NCI-H748 (cell line): ENCODE measurements around the gene TNIP1.

ENCODE experiments used
- DNase-seq: peaks from one replicate; lab custom pipeline; 2025; ENCODE audit not compliant: unreplicated experiment; lab: John Stamatoyannopoulos, UW

Gene TNIP1

DNA sequence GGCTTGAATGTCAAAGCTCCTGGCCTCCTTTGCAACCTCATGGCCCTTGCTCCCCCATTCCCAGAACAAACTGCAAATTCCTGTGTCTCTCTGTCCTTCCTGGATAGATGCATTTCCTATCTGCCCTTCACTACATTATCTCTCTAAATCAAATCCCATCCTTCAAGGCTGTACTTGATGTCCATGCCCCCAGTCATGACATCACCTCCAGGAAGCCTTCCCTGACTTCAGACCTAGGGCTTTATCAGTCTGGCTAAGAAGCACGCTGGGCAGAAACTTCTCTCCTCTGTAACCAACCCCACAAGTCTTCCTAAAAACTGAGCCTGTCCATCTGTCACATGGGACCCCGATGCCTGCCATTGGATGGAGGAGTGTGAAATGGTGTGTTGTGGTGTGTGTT lies 25.7 kb upstream of the TNIP1 start:
- no peak for DNase-seq

DNA sequence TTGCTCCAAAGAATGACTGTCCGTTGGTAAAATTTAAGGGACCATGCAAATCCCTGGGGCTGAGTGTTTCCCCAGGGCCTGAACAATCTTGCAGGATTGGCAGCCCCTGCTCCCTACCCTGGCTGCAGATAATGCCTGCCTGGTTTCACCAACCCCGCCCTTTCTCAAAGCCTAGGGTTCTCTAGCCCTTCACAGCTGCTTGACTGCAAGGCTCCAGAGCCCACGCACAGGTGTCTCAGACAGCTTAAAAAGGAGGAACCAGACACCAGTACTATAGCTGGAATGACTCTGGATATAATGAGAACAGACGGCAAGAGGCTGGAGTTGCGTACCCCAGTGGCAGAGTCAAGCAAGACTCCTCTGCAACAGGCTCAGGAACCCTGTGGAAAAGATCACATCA lies 25.2 kb upstream of the TNIP1 start:
- peak; percentile 11 for DNase-seq

DNA sequence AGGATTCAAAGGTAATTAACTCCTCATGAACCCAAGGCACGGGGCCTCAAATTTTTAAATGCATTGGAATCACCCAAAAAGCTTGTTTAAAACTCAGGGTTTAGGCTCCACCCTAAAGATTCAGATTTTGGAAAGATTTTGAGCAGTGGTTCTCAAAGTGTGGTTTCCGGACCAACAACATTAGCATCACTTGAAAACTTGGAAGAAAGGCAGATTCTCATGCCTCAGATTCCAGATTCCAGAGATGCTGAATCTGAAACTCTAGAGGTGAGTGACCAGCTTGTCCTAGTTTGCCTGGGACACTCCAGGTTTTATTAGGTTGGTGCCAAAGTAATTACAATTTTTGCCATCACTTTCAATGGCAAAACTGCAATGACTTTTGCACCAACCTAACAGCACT lies 24.7 kb upstream of the TNIP1 start:
- DNase-seq, result no peak

DNA sequence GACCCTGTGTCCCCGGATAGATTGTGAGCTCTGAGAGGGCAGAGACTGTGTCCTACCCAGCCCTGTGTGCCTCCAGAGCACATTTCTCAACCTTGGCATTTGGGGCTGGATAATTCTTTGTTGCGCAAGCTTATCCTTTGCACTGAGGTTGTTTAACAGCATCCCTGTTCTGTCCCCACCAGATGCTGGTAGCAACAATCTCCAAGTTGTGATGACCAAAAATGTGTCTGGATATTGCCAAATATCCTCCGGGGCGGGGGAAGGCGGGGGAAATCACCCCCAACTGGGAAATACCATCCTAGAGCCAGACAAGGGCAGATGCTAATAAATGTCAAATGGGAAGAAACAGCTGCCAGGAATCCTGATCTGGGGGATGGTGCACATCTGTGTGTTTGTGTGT lies 24.0 kb upstream of the TNIP1 start:
- no peak for DNase-seq

DNA sequence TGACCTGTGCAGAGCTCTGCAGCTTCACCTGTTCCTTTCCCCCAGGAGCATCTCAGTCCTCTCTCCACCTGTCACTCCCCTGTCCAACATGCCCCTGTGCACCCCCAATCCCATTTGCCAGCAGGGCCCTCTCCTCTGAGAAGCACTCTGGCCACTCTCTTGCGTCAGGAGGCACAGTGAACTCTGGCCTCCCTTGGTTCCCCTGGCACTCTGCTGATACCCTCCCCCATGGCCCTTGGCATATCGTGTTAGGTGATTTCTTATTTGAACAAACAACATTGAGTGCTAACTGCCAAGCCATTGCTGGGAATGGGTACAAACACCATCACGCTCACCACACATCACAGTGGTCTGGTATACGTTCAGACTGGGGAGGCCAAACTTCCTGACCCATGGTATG lies 20.9 kb upstream of the TNIP1 start:
- DNase-seq, result no peak

DNA sequence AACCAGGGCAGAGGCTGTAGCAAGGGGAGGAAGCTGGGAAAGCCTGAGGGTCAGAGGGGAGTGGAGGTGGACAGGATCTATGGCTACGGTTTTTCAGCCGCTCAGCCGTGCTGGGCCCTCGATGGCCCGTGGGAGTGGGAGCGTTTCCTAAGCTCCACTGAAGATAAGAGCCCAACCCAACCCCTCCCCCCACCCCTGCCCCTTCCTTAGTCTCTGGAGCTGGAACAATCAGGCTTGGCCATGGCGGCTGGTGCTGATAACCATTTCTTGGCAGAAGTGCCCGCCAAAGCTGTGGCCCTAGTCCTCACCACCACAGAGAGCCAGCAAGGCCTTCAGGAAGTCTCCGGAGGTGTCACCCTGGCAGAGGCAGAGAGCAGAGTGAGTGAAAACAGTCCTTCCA lies 20.3 kb upstream of the TNIP1 start:
- DNase-seq, result no peak

DNA sequence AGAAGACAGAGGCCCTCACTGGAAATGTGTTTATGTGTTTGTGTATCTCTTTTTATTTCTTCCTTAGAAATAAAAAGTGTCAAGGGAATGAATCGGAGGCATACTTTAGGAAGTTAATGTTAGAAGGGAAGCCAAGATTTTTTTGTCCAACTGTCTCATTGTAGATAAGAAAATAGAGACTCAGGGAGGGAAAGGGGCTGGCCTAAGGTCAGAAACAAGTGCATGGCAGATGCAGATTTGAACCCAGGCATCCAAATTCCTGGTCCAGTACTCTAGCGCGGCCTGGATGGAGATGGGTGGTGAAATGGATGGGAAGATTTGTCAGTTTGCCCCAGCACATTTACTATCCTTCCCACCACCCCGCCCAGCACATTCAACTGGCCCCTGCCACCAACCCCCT lies 19.8 kb upstream of the TNIP1 start:
- DNase-seq, result no peak

DNA sequence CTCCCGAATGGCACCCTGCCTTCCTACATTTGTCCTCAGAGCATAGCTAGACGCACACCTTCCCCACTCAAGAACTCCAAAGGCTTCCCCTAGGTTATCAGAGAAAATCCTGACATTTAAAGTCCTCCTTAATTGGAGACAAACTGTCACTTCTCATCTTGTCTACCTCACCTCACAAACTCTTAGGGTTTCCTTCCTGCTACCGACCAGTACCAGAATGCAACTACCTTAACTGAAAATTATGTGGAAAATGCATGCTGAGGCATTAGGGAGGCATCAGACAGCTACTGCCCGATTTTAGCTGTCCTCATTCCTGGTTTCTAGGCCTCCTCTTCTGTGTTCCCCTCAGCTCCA lies 17.9 kb upstream of the TNIP1 start:
- DNase-seq, result no peak

DNA sequence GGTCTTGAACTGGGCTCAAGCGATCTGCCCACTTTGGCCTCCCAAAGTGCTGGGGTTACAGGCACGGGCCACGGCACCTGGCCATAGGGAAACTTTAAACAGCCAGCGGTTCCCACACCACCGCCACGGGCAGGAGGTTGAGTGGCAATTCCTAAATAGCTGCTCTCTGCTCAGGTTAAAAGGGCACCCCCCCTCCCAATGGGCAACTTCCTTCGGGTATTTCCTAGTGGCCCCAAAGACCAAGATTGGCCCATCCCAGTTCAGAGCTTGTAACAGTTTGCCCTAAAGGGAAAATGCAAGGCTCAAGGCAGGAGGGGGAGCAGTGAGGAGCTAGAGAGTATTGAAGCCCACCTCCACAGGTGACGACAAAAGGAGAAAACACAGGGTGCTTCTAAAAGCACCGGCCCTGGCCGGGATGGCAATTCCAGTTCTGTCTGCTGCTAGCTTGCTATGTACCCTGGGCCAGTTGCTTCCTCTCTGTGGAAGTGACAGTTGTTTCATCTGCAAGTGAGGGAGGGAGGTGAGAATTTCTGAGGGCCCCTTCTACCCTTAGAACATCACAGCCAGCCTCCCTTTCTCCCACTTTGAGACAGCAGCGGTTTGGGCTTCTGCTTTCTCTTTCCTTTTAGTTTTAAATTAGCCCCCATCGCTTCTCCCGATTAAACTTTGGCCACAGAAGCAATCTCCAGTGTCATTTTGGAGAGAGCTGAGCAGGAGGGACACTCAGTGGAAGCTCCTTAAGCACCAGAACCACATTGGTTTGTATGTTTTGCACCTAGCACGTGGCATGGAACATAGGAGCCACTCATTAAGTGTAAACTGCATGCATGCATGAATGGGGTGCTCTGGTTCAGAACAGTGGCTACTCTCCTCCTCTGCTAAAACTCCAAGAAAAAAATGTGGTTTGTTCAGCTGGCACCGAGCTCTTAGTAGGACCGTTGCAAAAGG lies 17.3 kb upstream of the TNIP1 start:
- no peak for DNase-seq

DNA sequence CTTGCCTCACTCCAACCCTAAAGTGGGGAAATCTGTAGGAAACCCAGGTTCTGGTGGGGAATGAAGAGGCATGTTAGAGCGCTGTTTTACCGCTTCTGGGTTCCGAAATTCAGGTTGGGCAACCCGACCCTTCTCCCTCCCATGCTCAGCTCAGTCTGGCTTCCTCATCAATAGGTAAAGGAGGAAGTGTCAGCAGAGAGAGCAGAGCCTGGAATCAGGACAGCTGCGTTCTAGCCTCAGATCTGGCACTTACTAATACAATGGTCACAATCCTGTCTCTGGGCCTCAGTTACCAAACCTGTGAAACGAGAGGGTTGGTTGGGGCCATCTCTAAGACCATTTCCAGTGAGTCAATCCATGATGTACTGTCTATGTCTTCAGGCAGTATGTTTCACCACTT lies 16.2 kb upstream of the TNIP1 start:
- no peak for DNase-seq

DNA sequence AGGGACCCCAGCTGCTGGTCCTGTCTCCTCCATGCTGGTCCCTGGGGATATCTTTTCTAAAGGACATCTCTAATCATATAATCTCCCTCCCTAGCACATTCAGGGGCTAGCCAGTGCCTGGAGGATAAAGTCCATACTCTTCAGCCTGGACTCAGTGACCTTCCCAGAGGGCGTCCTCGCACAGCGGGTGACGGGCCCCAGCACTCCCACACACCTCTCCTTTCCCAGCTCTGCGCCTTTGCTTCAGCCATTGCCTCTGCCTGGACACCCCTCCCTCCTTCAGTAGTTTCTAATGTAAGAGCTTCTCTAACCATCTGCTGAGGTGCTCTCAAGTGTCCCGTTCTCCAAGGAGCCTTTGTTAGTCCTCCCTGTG lies 15.2 kb upstream of the TNIP1 start:
- no peak for DNase-seq

DNA sequence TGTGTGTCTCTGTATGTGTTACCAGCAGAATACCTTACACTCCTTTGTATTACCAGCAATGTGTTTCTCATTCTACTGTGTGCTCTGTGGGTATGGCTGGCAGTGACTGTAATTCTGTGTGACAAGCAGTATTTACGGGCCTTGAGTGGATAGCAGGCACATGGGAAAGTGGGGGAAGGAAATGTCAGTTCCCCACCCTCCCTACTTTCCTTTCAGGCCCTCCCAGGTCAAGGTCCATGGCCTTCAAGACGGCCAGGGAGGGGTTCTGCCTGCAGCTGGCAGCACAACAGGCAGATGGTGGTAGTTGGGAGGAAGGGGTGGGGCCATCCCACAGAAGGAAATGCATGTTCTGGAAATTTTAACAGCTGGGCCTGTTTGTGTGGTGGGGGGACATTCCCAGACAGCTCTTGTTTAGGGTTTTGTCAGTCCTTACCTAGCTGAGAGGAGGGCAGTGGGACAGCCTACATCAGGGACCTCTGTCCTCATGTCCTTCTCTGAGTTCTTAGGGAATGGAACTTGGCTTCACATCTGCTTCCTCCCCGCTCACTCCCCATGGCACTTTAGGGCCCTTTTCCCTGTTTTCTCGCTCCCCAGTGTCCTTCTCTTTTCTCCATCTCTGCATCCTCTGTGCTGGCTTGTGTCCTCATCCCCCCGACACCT lies 14.6 kb upstream of the TNIP1 start:
- DNase-seq, result no peak

DNA sequence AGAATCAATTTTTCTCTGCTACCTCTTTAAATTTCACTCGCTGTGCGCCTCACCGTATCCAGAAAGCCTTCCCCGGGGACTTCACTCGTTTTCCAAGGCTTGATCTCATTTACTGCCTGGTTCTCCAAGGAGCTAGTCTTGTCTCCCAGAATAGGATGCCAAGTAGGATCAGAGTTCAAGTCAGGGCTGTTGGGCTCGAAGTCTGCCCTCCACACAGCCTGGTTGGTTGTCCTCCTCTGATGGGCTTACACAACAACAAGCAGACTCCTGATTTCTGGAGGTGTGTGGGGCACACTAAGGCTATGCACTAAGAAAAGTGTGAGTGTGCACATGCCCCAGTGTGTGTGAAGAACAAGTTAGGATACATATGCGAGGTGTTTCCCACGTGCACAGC lies 14.0 kb upstream of the TNIP1 start:
- no peak for DNase-seq

DNA sequence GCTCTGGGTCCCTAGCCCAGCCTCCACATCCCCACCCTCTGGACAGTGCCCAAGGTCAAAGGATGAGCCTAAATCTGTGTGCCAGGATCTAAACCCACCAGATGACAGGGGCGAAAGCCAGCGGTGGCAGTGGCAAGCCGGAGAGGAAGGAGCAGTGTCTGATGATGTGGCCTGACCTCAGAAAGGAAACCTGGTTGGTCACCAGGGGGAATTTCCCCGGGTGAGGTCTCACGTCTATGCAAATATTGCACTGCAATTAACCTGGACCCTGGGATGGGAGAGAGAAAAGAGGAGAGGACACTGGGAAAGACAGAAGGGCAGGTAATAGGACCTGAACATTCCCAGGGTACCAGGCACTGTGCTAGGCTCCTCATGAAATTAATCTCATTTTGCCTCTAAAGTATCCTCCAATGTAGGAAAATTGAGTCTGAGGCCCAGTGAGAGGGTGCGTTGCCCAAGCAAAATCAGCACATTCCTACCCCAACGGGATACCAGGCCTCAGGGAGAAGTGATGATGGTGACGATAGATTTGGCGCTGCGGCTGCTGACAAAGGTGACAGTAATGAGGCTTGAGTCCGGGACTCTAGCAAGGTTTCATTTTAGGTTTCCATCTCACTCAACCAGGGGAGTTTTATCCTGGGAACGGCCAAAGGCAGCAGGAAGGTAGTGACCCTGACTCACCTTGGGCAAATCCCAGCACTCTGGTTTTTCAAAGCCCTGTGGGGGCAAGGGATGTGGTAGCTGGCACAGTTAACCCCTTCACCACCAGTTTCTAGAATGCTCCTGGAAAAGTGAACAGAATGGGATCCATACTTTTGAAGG lies 13.4 kb upstream of the TNIP1 start:
- DNase-seq, result no peak

DNA sequence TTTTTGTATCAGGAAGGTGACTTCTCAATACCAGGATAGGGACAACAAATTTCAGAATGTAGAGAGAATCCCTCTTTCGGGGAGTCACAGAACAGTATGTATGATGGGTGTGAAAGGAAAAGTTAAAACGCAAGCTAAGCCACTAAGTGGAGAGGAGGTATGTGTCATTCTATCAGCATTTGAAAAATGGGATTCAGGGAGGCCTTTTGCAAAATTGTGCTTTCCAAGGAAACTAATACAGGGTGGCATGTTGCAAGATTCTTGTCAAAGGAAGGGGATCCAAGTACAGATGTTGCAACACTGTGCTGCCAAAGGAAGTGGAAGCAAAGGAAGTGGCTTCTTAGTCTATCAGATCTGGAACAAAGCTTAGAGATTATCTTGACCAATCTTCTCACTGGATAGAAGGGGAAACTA lies 12.6 kb upstream of the TNIP1 start:
- DNase-seq, result no peak

DNA sequence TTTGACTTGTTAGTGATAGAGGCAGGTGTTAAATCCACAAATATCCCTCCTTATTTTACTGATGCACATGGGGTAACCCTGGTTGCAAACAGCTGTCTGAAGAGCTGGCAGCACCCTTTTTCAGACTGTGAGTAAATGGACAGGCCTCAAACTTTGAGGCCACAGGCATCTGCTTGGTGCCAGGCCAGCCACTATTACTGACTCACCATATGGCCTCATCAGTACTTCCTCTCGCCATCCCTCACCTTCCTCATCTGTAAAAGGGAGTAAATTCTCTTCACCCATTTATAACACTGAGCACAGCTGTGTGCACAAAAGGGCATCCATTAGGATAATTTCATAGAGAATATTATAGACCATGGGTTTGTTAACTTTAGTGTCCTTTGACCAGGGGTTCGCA lies 11.9 kb upstream of the TNIP1 start:
- DNase-seq, result no peak

DNA sequence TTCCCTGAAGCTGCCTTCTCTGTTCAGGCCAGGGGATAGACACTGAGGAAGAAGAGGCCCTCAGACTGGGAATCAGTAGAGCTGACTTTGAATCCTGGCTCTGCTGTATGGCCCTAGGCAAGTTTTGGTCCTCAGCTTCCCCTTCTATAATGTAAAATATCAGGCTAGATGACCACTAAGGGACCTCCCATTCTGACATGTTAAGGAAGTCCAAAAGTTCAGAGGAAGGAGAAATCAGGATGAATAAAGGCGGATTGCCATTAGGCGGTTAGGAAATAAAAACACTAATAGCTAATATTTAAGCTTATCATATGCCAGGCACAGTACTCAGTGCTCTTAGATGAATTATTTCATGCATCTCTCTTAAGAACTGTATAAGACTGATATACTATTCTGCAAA lies 8.9 kb upstream of the TNIP1 start:
- no peak for DNase-seq

DNA sequence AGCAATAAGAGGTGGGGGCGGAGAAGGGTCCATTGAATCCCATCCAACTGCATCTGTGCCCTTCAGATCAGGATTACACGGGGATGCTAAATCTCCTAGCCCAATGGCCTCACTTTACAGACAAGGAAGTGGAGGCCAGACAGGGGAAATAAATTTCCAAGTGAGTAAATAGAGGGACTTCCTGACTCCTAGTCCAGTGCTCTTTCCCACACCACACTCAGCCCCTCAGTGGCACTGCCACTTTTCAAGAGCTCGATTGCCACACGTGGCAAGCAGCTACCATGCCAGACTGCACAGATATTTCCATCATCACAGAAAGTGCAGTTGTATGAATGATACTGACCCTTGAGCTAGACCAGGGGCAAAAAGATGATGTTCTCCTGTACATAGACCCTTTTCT lies 8.2 kb upstream of the TNIP1 start:
- DNase-seq, result no peak

DNA sequence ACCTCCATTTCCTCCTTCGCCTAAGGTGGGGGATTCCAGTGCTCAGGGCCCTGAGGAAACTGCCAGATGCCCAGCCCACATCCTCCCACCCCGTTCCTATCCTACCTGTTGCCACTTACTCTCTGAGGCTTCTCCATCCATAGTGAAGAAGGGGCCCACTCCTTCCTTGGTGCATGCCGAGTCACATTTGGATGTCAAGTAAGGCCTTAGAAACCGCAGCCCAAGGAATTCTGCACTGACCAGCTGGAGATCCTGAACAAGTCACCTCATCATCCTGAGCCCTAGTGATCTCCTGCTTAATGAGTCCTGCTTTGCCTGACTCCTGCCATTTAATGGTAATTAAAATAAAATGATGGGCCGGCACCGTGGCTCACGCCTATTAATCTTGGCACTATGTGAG lies 6.7 kb upstream of the TNIP1 start:
- DNase-seq, result no peak

DNA sequence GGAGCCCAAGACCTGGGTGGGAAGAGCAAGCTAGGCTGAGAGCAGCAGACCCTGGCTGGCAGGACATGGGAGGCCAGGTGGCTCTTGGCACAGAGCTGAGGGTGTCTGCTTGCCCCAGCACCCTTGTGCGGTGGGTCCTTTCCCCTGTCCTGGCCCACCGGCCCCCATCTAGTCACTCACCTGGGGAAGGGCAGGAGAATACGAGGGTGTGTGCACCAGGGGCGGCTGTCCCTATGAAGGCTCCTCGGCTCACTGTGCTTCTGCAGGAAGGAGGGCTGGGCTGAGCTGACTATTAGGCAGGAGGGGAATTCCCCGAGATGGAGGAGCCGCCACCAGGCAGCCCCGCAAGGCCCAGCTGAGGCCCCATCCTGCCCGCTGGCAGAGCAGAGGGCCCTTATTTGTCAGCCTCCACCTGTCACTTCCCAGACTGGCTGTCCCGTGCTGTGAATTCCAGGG lies 6.1 kb upstream of the TNIP1 start:
- DNase-seq, result no peak

DNA sequence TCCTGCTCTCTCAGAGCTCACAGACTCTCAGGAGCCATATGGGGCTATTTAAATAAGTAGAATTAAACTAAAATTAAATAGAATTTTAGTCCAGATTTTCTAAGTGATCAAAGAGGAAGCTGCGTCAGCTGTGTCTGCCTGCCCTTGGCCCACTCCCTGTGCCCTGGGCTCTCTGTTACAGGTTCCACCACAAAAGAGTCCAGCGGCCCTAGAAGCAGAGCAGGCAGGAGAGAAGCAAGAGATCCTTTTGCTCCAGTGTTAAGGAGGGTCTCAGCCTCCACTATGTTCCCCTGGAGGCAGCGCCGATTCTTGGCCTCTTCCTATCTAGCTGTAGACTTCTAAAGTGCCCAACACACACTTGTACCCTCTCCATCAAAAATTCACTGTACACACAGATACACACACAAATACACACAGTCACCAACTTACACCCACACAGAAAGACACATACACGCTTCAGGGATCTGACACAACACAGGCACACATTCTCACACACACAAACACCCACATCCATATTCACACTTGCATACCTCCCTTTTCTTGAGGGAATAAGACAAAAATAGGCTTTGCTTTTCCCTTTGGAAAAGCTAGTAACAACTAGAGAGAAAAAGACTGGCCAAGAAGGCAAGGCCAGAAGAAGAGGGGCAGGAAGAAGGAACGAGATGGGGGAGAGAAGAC lies 5.5 kb upstream of the TNIP1 start:
- no peak for DNase-seq
